ENCODE results near the gene RNF141. TPM values are rescaled to one million over a fixed set of nuclear protein-coding genes. Genes with fewer than 3 reads are reported as not detected.

RNF141 gene
- total and polyA plus RNA-seq, 2 donors (not counting 3 experiments of a cell fraction or from before 2014, with no cell fraction given): 9.4 to 32.4 TPM

- Histone ChIP-seq H4K20me1 (replicated peaks; ENCODE audit: control insufficient read depth, extremely low read depth, insufficient read depth, low read length) (no peaks in the 10 kb centered on the region), H3K4me3 (replicated peaks in 1 of 3; ENCODE audit: insufficient read depth in 1 of 3, low read depth in 1 of 3, low read length in 3 of 3) (no peak overlapping the region), H3K36me3 (ENCODE audit: control insufficient read depth in 2 of 2, extremely low read depth in 1 of 2, insufficient read depth in 2 of 2, low read length in 2 of 2) (no peaks in the 10 kb centered on the region), H2AFZ (ENCODE audit: low read depth, low read length) (no peak overlapping the region), H3K9ac (replicated peaks; ENCODE audit: extremely low read depth, insufficient read depth, low read length) (no peak overlapping the region), H3K4me1 (ENCODE audit: control insufficient read depth, extremely low read depth, insufficient read depth, low read length) (peaks cover 5% of the 10 kb centered on the region), H3K4me2 (ENCODE audit: insufficient read depth, low read length) (no peak overlapping the region), H3K27me3 (ENCODE audit: control insufficient read depth in 2 of 2, insufficient read depth in 2 of 2, low read length in 2 of 2) (no peaks in the 10 kb centered on the region), H3K9me1 (replicated peaks; ENCODE audit: control insufficient read depth, extremely low read depth, insufficient read depth, low read length) (no peaks in the 10 kb centered on the region), H3K9me3 (replicated peaks; ENCODE audit: control insufficient read depth, insufficient read depth, low read length) (no peaks in the 10 kb centered on the region), H3K79me2 (ENCODE audit: control insufficient read depth, insufficient read depth, low read length) (no peaks in the 10 kb centered on the region), H3K27ac (ENCODE audit: insufficient read depth, low read depth, low read length) (no peak overlapping the region)
- intact Hi-C loops (cut with micrococcal nuclease) (loop anchor here (1.0 kb wide), 1 partner anchor 90 kb away; no protein-coding TSS in a partner anchor), dilution Hi-C loops (cut with MboI; ENCODE audit: extremely low pct_ligation_motif_present, low sequenced_read_pairs) (no loop called here)
- ChIA-PET CTCF (interaction anchor here (1.1 to 3.2 kb wide), 9 partner anchors 8 to 172 kb away, joined by 3 to 35 read pairs (median 5); partner anchors contain the start of gene RNF141), POLR2A (no interaction called here)
- BruUV-seq (replicated peaks): no TSS peak
- DNase-seq (ENCODE audit: low read depth, low spot score): no peak
- TF ChIP-seq, protein P1, sequence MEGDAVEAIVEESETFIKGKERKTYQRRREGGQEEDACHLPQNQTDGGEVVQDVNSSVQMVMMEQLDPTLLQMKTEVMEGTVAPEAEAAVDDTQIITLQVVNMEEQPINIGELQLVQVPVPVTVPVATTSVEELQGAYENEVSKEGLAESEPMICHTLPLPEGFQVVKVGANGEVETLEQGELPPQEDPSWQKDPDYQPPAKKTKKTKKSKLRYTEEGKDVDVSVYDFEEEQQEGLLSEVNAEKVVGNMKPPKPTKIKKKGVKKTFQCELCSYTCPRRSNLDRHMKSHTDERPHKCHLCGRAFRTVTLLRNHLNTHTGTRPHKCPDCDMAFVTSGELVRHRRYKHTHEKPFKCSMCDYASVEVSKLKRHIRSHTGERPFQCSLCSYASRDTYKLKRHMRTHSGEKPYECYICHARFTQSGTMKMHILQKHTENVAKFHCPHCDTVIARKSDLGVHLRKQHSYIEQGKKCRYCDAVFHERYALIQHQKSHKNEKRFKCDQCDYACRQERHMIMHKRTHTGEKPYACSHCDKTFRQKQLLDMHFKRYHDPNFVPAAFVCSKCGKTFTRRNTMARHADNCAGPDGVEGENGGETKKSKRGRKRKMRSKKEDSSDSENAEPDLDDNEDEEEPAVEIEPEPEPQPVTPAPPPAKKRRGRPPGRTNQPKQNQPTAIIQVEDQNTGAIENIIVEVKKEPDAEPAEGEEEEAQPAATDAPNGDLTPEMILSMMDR (IDR thresholded peaks at IDR 0.05; ENCODE audit: extremely low read depth in 1 of 2, insufficient read depth in 1 of 2, low read depth in 1 of 2, low read length in 2 of 2): no peak
- TF ChIP-seq GATA2 (IDR thresholded peaks at IDR 0.05; ENCODE audit: insufficient read depth, insufficient read length, low read depth, low read length) (no peak), POLR2AphosphoS5 (IDR thresholded peaks at IDR 0.05; ENCODE audit: insufficient read depth, low read depth, low read length) (no peak), MYC (IDR thresholded peaks at IDR 0.05; ENCODE audit: low read depth, low read length) (no peak), JUN (IDR thresholded peaks at IDR 0.05; ENCODE audit: borderline replicate concordance, insufficient read depth, insufficient read length, low read depth) (no peak), MAX (IDR thresholded peaks at IDR 0.05; ENCODE audit: insufficient read depth, insufficient read length) (no peak)
- no peak for FAIRE-seq
Observed at GRCh38 chr11:10564030-10564429, 23.0 kb upstream of the RNF141 start.
